ENCODE measurements around the gene CRYGN. TPM values are rescaled to one million over a fixed set of nuclear protein-coding genes. Genes with fewer than 3 reads are reported as not detected.

The CRYGN gene
- total RNA-seq, 2 experiments from 2014 or later: 0.35 TPM; not detected in 1

DNA sequence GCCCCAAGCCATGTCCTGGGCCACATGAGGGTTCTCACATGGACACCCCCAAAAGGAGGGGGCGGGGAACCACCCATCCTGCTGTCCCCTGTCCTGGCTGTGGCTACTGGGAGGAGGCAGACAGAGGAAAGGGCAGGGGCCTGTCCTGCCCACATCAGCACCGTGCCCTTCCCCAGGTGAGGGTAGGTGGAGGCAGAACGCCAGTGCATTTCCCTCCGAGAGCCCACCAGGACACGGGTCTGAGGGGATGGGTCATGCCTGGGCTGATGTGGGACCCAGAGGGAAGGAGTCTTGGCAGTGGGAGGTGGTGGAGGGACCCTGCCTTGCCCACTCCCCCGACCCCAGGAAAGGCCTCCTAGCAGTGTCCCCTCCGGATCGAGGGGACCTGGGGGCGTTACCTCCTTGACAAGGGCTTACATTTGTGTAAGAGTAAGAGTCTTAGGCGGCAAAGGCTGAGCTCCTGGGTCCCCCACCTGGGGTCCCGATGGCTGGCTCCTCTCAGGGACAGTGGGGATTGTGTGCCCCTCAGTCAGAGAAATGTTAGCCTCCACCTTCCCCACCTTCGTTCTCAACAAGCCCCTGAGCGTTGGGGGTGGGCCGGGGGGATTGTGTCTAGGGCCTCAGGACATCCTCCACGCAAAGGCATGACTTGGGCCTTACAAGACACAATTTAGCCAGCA, 6.1 kb downstream of the CRYGN start:
- no peaks in the 10 kb centered on the region for H3K9me3 Mint-ChIP-seq
- H3K4me1 Mint-ChIP-seq: peaks cover 30% of the 10 kb centered on the region
- DNase-seq: no peak
- no peaks in the 10 kb centered on the region for H3K36me3 Mint-ChIP-seq (ENCODE audit: low read depth)
- H3K27me3 Mint-ChIP-seq: peaks cover 2% of the 10 kb centered on the region
- POLR2A ChIA-PET: no interaction called here
- H3K27ac Mint-ChIP-seq: no peak overlapping the region
- CTCF ChIA-PET: interaction anchor here (0.6 to 2.4 kb wide), 5 partner anchors 15 to 197 kb away, joined by 3 to 15 read pairs (median 3); partner anchors contain the start of gene NUB1
- H3K4me3 Mint-ChIP-seq: no peak overlapping the region

DNA sequence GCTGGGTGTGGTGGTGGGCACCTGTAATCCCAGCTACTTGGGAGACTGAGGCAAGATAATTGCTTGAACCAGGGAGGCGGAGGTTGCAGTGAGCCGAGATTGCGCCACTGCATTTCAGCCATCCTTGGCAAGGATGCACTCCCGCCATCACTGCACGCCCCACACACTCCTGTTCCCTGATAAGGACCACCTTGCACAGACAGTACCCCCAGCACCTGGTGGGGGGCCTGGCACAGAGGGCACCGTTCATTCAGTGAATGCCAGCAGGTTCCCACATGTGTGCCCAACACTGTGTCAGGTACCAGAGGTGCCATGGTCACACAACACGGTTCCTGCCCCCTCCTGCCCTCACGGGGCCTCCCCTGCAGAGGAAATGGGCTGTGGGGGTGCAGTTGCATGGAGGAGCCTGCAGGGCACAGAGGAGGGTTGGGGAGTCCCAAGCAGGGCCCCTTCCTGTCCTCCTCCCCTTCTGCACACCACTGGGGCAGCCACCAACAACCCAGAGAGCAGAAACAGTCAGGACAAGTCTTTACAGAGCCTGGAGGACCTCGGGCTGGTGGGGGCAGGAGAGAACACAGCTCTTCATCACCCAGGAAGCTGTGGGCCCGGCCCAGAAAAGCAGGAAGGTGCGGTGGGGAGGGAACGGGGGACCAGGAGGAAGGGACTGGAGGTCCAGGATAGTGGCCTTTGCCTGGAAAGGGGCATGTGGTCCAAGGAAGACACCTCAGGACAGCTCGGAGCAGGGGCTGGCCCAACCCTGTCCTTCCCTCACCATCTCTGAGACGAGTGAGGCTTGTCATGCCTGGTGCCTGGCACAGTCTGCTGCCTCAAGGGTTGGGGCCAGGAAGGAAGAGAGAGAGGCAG, 7.1 kb downstream of the CRYGN start:
- H3K27me3 Mint-ChIP-seq: no peaks in the 10 kb centered on the region

DNA sequence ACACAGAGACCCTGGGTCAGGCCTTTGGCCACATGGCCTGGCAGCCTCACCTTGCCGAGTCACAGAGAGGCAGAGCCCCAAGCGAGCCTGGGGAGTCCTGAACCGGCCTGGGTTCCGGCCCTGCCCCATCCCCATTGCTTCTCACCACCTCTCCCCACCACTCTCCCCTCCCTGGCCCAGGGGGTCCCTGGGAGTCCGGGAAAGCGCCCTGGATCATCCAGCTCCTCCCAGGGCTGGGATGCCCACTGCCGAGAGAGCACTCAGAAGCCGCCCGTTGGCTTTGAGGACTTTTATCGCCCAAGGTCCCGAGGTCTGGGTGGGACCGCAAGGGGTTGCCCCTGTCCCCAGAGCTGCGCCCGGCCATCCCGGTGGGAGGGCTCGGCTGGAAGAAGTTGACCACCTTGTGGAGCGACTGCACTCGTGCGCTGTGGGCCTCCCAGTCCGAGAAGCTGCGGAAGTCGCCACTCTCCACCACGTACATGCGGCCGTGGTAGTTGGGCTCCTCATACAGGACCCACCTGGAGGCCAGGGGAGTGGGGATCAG, 8.1 kb downstream of the CRYGN start:
- no peak for DNase-seq
- Mint-ChIP-seq H3K36me3 (ENCODE audit: low read depth) (no peaks in the 10 kb centered on the region), H3K27ac (no peak overlapping the region), H3K4me1 (peaks cover 38% of the 10 kb centered on the region), H3K4me3 (no peak overlapping the region), H3K9me3 (no peaks in the 10 kb centered on the region), H3K27me3 (no peaks in the 10 kb centered on the region)
- CTCF ChIA-PET: no interaction called here
- POLR2A ChIA-PET: interaction anchor here (1.2 kb wide), 1 partner anchor 16 kb away, joined by 3 read pairs; no protein-coding TSS in a partner anchor

More for the DNA sequence above, 7.1 kb downstream of the CRYGN start:
- CTCF ChIA-PET: interaction anchor here (0.6 to 2.4 kb wide), 4 partner anchors 16 to 92 kb away, joined by 3 to 15 read pairs (median 3); partner anchors contain the start of gene NUB1
- peak overlapping the region; percentile 70 for H3K27ac Mint-ChIP-seq
- POLR2A ChIA-PET: interaction anchor here (1.2 kb wide), 1 partner anchor 15 kb away, joined by 3 read pairs; no protein-coding TSS in a partner anchor
- H3K9me3 Mint-ChIP-seq: no peaks in the 10 kb centered on the region
- no peak overlapping the region for H3K4me3 Mint-ChIP-seq
- H3K4me1 Mint-ChIP-seq: peaks cover 38% of the 10 kb centered on the region
- H3K36me3 Mint-ChIP-seq (ENCODE audit: low read depth): no peaks in the 10 kb centered on the region
- peak; percentile 71 for DNase-seq

DNA sequence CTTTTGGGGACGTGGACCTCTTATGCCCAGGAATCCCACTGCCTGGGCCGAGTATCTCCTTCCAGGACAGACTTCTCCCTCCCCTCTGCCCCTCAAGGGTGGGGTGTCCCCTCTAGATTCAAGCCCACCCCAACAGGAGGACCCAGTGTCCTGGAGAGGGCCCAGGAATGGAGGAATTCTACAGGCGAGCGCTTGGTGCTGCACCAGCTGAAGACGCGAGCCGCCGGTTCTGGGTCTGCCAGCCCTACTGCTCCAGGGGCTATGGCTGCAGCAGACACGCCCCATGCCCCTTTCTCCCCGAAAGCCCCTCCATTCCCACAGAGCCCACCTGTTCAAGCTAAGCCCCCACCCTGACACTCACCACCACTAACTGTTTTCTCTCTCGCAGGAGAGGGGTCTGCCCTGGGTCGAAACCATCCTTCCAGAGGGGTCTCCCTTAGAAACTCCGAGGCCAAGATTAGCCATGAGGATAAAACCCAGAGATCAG, 8.6 kb downstream of the CRYGN start:
- no peak for DNase-seq
- H3K27ac Mint-ChIP-seq: no peak overlapping the region
- no peaks in the 10 kb centered on the region for H3K27me3 Mint-ChIP-seq
- H3K9me3 Mint-ChIP-seq: no peaks in the 10 kb centered on the region
- POLR2A ChIA-PET: no interaction called here
- peaks cover 38% of the 10 kb centered on the region for H3K4me1 Mint-ChIP-seq
- CTCF ChIA-PET: no interaction called here
- H3K4me3 Mint-ChIP-seq: no peak overlapping the region
- H3K36me3 Mint-ChIP-seq (ENCODE audit: low read depth): no peaks in the 10 kb centered on the region

DNA sequence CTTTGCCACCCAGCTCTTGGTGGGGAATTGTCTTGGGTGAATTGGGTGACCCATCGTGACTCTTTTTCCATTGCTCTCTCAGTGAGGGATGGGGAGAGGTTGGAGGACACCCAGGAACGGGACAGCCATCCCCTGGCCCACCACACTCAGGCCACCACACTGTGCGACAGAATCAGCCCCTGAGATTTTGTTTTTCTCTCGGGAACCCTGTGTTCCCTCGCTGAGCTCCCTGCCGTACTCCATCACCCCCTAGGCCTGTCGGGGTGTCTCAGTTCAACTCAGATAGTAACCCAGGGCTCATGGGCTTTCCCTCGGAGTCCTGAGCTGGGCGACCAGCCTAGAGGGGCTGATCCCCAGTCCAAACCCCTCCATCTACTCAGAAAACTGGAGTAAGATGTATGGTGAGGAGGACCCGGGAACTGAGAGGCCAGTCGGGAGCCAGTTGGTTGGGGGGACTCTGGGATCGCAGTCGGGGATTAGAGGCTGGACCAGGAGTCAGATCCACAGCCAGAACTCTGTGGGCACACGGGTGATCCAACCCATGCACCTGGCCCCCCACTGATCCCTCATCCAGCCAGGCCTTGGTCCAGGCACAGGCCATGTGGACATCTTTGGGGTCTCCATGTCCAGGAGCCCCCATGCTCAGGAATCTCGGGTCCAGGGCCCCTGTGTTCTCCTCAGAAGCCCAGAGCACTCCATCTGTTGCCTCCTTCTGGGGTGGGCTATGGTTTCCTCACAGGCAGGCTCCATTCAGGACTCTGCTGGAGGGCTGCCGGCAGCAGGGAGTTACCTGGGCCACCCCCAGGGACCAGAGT, 9.3 kb downstream of the CRYGN start:
- Mint-ChIP-seq H3K36me3 (ENCODE audit: low read depth) (no peaks in the 10 kb centered on the region), H3K4me3 (no peak overlapping the region), H3K9me3 (no peaks in the 10 kb centered on the region), H3K4me1 (peaks cover 38% of the 10 kb centered on the region), H3K27ac (peak overlapping the region; percentile 88), H3K27me3 (no peaks in the 10 kb centered on the region)
- DNase-seq: no peak
- CTCF ChIA-PET: interaction anchor here (0.9 to 3.0 kb wide), 3 partner anchors 10 to 62 kb away, joined by 3 to 17 read pairs (median 4); no protein-coding TSS in a partner anchor
- POLR2A ChIA-PET: interaction anchor here (1.1 to 1.6 kb wide), 3 partner anchors 10 to 79 kb away, joined by 3 to 5 read pairs (median 4); partner anchors contain the start of genes CRYGN and WDR86

DNA sequence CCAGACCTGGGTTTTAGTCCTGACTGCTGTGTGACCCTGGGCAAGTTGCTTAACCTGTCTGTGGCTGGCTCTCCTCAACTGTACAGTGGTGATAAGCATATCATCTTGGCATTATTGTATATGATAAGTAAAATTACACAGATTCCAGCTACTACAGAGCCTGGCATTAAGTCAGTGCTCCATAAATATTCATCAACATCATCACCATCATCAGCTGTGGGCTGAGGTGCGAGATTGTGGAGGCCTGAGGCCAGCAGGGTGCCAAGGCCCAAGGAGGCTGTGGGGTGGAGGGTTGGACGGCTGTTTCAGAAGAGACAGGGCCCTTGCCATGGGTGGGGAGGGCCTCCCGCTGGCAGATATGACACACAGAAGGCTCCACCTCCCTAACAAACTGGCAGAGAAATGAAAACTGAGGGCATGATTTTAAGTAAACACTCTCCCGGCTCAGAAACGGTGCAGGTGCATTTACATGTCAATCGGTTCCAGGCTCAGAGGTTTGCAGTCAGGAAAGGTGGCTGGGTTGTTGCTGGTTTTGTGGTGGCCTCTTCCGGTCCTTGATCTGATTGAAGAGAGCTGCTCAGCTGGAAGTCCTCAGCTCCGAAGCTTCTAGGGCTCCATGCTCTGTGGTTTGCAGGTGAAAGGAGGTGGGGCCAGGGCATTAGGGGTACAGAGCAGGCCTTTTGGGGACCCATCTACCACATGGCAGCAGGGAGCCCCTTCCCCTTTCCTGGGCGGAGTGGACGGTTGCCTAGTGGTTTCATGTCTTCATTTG, 10.2 kb downstream of the CRYGN start:
- H3K36me3 Mint-ChIP-seq (ENCODE audit: low read depth): no peaks in the 10 kb centered on the region
- H3K9me3 Mint-ChIP-seq: no peaks in the 10 kb centered on the region
- peak; percentile 74 for DNase-seq
- peaks cover 38% of the 10 kb centered on the region for H3K4me1 Mint-ChIP-seq
- ChIA-PET CTCF (interaction anchor here (0.6 to 3.0 kb wide), 4 partner anchors 11 to 106 kb away, joined by 3 to 17 read pairs (median 4); no protein-coding TSS in a partner anchor), POLR2A (interaction anchor here (1.1 to 1.6 kb wide), 3 partner anchors 11 to 78 kb away, joined by 3 to 5 read pairs (median 4); partner anchors contain the start of genes CRYGN and WDR86)
- H3K27ac Mint-ChIP-seq: peak overlapping the region; percentile 88
- H3K27me3 Mint-ChIP-seq: peaks cover 2% of the 10 kb centered on the region
- H3K4me3 Mint-ChIP-seq: no peak overlapping the region

DNA sequence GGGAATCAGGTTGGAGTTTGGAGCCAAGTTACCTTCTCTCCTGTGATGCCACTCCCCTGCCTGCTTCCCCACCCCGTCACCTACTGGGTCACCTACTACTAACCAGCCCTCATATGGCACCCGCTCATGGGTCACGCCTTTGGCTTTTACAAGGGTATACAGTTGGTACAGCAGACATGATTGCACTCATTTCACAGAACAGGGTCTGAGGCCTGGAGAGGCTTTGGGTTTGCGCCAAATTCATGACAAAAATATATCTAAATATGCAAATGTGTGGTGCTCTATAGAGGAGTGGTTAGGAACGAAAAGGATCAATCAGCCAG, 10.7 kb downstream of the CRYGN start:
- Mint-ChIP-seq H3K4me1 (peaks cover 38% of the 10 kb centered on the region), H3K27me3 (peaks cover 3% of the 10 kb centered on the region), H3K36me3 (ENCODE audit: low read depth) (no peaks in the 10 kb centered on the region), H3K9me3 (no peaks in the 10 kb centered on the region), H3K27ac (peak overlapping the region; percentile 88), H3K4me3 (no peak overlapping the region)
- DNase-seq: no peak
- POLR2A ChIA-PET: no interaction called here
- CTCF ChIA-PET: interaction anchor here (1.3 to 3.0 kb wide), 2 partner anchors 11 to 19 kb away, joined by 3 to 17 read pairs; no protein-coding TSS in a partner anchor

DNA sequence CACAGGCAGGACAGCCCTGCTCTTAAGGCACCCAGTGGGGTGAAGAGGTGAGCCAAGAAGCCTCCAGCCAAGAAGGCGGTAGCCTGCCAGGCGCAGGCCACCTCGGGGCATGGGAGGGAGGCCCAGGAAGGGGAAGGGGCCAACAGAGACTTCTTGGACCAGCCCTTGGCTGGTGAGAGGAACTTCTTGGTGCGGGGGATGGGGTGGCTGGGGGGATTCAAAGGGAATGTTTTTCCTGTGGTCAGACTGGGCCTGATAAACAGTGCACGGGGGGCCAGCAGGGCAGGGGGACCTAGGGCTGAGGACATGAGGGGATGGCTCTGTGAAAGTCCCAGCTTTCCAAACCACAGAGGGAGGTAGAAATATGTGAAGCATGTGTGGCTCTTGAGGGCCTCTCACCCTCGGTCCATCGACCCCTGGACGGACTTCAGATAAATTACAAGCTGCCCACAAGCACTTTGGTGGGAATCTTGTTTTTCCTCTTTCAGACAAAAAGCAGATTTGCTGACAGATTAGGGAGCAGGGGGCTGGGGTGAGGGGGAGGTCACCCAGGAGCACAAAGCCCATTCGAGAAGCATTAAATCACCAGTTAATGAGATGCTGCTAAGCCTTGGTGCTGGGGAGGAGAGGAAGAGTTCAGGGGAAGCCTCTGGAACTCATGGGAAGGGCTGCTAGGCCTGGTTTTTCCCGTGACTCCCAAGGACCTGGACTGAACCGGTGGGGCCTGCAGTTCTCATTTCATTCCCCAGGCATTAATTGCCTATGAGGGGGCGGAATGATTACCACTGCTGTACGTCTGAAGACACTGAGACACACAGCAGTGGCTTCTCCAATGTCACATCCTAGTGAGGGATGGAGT, 11.3 kb downstream of the CRYGN start:
- H3K27ac Mint-ChIP-seq: peak overlapping the region; percentile 40

DNA sequence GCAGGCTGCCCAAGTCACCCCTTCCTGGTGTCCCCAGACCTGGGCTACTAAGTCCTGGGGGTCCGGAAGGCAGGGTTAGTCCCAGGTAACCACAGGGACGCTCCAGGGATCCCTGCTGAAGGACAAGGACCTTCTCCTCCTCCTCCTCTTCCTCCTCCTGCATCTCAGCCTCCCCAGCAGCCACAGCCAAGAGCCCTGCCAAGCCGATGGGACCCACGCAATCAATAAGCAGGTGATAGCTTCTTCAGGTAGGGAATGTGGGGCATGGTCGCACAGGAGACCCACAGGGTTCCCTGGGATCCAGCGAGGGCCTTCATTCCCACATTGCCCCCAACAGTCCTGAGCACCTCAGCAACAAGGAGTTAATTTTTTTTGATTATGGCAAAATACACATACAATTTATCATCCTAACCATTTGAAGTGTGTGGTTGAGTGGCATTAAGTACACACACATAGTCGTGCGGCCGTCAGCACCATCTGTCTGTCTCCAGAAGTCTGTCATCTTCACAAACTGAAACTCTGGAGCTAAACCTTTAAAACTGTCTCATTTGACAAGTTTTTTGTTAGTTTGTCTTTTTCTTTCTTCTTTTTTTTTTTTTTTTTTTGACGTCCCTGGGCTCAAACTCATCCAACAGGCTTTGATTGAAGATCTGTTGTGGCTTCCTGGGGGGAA, 12.1 kb downstream of the CRYGN start:
- H3K4me3 Mint-ChIP-seq: no peak overlapping the region
- no peaks in the 10 kb centered on the region for H3K9me3 Mint-ChIP-seq
- peaks cover 31% of the 10 kb centered on the region for H3K4me1 Mint-ChIP-seq
- ChIA-PET POLR2A (no interaction called here), CTCF (interaction anchor here (3.0 kb wide), 1 partner anchor 21 kb away, joined by 17 read pairs; no protein-coding TSS in a partner anchor)
- no peaks in the 10 kb centered on the region for H3K36me3 Mint-ChIP-seq (ENCODE audit: low read depth)
- peaks cover 4% of the 10 kb centered on the region for H3K27me3 Mint-ChIP-seq
- no peak overlapping the region for H3K27ac Mint-ChIP-seq
- no peak for DNase-seq

More for the DNA sequence above, 11.3 kb downstream of the CRYGN start:
- Mint-ChIP-seq H3K9me3 (no peaks in the 10 kb centered on the region), H3K36me3 (ENCODE audit: low read depth) (no peaks in the 10 kb centered on the region), H3K4me3 (no peak overlapping the region), H3K27me3 (peaks cover 4% of the 10 kb centered on the region), H3K4me1 (peaks cover 38% of the 10 kb centered on the region)
- CTCF ChIA-PET: interaction anchor here (3.0 kb wide), 1 partner anchor 20 kb away, joined by 17 read pairs; no protein-coding TSS in a partner anchor
- POLR2A ChIA-PET: no interaction called here
- no peak for DNase-seq

DNA sequence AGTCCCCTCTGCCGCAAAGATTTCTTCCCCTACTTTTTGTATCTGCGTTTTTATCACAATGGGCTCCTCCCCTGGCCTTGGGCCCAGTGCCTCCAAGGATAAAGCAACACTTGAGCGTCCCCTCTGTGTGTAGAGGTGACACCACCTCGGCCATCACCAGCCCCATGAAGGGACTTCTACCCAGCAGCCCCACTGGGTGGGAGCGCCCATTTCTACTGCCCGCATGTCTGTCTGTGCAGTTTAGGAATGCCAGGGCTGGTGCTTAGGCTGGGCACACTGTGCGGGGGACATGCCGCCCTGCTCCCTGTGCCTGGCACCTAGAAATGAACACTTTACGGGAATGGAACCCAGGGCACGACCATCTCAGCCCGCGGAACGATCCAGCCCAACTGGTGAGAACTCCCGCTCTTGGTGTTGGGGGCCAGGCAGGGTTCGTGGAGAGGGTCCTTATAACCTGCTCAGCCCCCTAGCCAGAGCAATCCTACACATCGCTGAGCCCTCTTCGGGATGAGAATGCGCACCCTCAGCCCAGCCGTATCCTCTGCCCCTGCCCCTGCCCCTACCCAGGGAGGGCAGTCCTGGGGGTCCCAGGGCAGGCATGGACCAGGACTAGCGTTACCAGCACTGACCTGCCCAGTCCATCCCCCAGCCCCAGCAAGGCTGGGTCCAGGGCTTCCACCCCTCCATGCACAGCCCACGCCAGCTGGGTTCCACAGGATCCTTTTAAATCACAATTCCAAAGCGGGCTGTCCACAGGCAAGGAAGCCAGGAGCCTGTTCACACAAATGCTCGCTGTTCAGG, 12.8 kb downstream of the CRYGN start:
- no peak for DNase-seq

More for the DNA sequence above, 12.8 kb downstream of the CRYGN start:
- Mint-ChIP-seq H3K9me3 (peaks cover 3% of the 10 kb centered on the region), H3K27me3 (peaks cover 6% of the 10 kb centered on the region), H3K36me3 (ENCODE audit: low read depth) (no peaks in the 10 kb centered on the region), H3K27ac (no peak overlapping the region), H3K4me3 (no peak overlapping the region), H3K4me1 (peaks cover 25% of the 10 kb centered on the region)
- ChIA-PET CTCF (no interaction called here), POLR2A (no interaction called here)

Data from activated CD4-positive, alpha-beta memory T cell treated with anti-CD3 and anti-CD28 coated beads, Interleukin-2, amount 10 ng/mL, durations not matched to agents 7 days and 5 days (primary cell).